HG03280 (cell line): ENCODE data around the gene TASP1.
"Not testable (repeated sequence)": the region's sequence is repeated elsewhere in the genome, so short reads cannot be mapped to it uniquely, and the experiment has no call there.

ENCODE experiments used
- ATAC-seq: cut with Tn5 transposase; IDR thresholded peaks from one replicate; pipeline ENCODE4 v1.9.1; 2021; ENCODE audit warnings: mild to moderate bottlenecking, moderate library complexity; ENCODE audit not compliant: unreplicated experiment

Gene TASP1

GRCh38 chr20:13403453-13403852 lies 235.3 kb downstream of the TASP1 start:
- no peak for ATAC-seq

DNA sequence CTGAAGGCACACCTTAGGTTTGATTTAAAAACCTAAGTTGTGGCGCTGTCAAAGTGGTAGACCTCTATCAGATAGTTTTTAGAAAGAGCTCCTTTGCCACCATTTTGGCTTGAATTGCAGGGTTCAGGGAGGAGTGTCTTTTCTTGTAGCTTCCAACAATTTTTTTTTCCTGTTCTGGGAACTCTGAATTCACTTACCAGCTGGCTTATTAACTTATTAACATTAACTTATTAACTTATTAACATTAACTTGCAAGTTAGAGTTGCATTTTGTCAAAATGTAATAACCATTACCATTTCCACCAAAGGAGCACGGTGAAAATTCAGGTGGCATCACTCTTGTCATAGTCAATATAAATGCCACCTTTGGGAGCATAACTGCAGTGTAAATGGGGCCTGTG lies 235.7 kb downstream of the TASP1 start:
- no peak for ATAC-seq

- no peak for ATAC-seq
These were observed 236.5 kb downstream of the TASP1 start for GRCh38 chr20:13402171-13402760.

GRCh38 chr20:13401596-13401995 lies 237.1 kb downstream of the TASP1 start:
- ATAC-seq = no peak

GRCh38 chr20:13400453-13400852 lies 238.3 kb downstream of the TASP1 start:
- no peak for ATAC-seq

DNA sequence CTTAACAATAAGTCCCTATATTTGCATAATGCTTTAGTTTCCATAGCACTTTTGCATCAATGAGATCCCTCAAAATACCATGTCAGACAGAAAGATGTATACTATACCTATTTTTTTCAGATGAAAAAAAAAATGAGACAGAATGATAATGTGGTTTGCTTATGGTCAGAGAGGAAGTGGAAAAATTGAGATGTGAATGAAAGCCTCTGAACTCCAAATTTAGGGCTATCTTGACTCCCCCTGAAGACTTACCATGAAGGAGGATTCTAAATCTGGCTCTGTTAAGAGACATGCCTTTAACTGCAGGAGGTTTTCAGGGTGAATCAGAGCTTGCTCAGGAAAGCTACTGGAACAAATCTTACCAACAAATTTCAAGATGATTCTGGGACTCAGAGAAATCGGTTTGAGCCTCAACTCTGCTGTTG lies 241.4 kb downstream of the TASP1 start:
- no peak for ATAC-seq

DNA sequence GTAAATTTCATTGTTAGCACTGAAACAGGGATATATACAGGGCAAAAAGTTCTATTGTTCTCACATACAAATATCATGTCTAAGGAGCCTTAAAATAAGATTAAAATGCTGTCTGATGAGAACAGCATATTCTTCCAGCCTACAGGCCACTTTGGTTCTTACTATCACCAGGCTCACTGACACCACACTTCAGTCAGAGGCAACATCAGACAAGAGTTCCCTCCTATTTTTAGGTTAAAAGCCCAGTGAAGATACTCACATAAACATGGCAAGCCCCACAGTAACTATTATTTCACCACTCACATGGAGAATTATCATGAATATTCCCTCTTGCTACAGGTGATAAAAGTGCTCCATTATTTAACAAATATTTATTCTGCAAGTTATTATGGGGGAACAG lies 241.9 kb downstream of the TASP1 start:
- ATAC-seq = no peak

- no peak for ATAC-seq
These were observed 242.7 kb downstream of the TASP1 start for GRCh38 chr20:13396022-13396421.

- ATAC-seq = no peak
These were observed 243.5 kb downstream of the TASP1 start for GRCh38 chr20:13395232-13395631.

- ATAC-seq = no peak
These were observed 246.3 kb downstream of the TASP1 start for GRCh38 chr20:13392391-13392790.

- ATAC-seq = no peak
These were observed 249.6 kb downstream of the TASP1 start for GRCh38 chr20:13389115-13389514.

DNA sequence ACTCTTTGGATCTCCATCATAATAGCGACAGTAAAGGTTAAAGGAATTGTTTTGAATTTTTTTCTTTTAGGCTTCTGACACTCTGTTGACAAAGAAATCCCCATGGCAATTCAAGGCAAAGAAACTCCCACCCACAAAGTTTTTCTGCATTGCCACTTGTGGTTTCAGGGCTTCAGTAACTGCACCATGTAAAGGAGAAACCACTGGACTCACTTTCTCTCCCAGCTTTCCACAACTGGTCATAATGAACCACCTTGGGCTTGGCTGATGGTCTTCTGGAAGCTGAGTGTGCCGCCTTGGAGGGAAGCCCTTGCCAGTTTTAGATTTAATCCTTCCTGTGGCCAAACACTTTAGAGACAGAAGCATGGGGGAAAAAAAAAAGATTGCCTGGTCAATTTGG lies 254.6 kb downstream of the TASP1 start:
- ATAC-seq = no peak

DNA sequence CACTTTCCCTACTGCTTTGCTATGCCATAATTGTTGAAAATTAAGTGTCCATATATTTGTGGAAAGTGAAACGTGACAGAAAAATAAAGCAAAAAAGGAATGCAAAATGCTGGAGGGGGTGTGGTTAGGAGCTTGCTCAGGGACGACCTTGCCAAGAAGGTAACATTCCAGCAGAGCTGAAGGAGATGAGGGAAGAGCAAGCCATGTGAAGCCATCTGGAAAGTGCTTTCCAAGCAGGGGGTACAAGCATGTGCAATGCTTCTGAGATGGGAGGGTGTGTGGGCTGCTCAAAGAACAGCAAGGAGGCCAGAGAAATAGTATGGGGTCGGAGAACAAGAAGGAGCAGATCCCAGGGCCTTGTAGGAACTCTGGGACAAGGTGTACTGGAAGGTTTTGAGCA lies 255.9 kb downstream of the TASP1 start:
- ATAC-seq = no peak

GRCh38 chr20:13380497-13381229 lies 258.1 kb downstream of the TASP1 start:
- not testable (repeated sequence) for ATAC-seq

GRCh38 chr20:13373400-13373799 lies 265.3 kb downstream of the TASP1 start:
- no peak for ATAC-seq

GRCh38 chr20:13364278-13365170 lies 274.2 kb downstream of the TASP1 start:
- no peak for ATAC-seq

DNA sequence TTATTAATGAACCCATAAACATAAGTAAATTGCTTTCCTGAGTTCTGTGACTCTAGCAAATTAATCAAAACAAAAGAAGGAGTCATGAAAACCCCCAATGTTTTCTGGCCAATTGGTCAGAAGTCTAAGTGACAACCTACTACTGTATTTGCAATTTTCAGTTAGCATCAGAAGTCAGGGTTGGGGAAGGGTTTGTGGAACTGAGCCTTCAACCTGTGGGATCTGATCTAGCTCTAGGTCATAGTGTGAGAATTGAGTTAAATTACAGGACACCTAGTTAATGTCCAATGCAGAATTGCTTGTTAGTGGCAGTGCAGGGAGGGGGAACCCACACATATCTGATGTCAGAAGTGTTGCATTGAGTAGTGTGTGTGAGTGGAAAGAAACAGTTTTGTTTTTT lies 275.3 kb downstream of the TASP1 start:
- no peak for ATAC-seq

DNA sequence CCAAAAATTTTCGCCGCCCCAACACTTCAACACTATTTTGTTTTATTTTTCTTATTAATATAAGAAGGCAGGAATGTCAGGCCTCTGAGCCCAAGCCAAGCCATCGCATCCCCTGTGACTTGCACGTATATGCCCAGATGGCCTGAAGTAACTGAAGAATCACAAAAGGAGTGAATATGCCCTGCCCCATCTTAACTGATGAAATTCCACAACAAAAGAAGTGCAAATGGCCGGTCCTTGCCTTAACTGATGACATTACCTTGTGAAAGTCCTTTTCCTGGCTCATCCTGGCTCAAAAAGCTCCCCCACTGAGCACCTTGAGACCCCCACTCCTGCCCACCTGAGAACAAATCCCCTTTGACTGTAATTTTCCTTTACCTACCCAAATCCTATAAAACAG lies 276.6 kb downstream of the TASP1 start:
- not testable (repeated sequence) for ATAC-seq

GRCh38 chr20:13358936-13359335 lies 279.8 kb downstream of the TASP1 start:
- not testable (repeated sequence) for ATAC-seq

- not testable (repeated sequence) for ATAC-seq
These were observed 280.9 kb downstream of the TASP1 start for GRCh38 chr20:13357782-13358181.

DNA sequence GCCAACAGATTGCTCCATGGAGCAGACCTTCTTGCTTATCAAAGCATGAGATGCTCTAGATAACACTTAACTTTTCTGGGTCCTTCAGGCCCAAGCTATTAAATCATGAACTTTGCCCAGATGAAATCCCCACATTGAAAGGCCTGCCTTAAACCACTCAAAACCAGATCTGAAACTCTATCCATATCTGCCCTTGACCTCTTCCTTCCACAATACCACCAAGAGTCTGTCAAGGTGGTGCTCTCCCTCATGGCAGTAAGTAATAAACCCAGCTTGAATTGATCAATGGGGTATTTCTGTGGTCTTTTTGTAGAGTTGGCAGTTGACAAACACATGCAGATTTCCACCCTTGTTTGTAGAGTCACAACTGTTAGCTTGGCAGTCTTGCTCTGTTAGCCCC lies 282.1 kb downstream of the TASP1 start:
- no peak for ATAC-seq
